ENCODE results near the gene HERC6.

GRCh38 chr4:88398381-88398780 is 19.7 kb downstream of the HERC6 start:
- TF ChIP-seq CTCF (conservative IDR thresholded peaks at IDR 0.05; ENCODE audit: low read length) (no peak), EZH2phosphoT487 (IDR thresholded peaks at IDR 0.05; ENCODE audit: borderline replicate concordance) (no peak)
